DOHH2 (cell line): Measurements from ENCODE around the gene LZTR1.

ENCODE experiments used
- CTCF ChIP-seq: fragments of 200-600 bp; sonication (generic); IDR thresholded peaks from one replicate; pipeline ENCODE4 v1.5.1; 2014; ENCODE audit warnings: antibody characterized with exemption, mild to moderate bottlenecking, low read depth, low read length; ENCODE audit not compliant: poor library complexity, severe bottlenecking
- EZH2phosphoT487 ChIP-seq: fragments of 200-600 bp; sonication (generic); IDR thresholded peaks from 2 replicates; pipeline ENCODE4 v1.6.1; 2017; ENCODE audit warnings: borderline replicate concordance, mild to moderate bottlenecking, antibody characterized with exemption, low read length, moderate library complexity, mixed read lengths

GRCh38 chr22:21012446-21013407, 30.6 kb downstream of the LZTR1 start:
- TF ChIP-seq EZH2phosphoT487 (no peak), CTCF (no peak)
